Erythroblast (primary cell): ENCODE data around the gene CCL19.

ENCODE experiments used
- GATA1 ChIP-seq: IDR thresholded peaks from 2 replicates; pipeline ENCODE4 v1.6.1; 2011; ENCODE audit warnings: low read depth, mild to moderate bottlenecking, control low read depth, low read length, moderate library complexity
- POLR2A ChIP-seq: IDR thresholded peaks from 2 replicates; pipeline ENCODE4 v1.6.1; 2011; ENCODE audit warnings: mild to moderate bottlenecking, low read length

DNA sequence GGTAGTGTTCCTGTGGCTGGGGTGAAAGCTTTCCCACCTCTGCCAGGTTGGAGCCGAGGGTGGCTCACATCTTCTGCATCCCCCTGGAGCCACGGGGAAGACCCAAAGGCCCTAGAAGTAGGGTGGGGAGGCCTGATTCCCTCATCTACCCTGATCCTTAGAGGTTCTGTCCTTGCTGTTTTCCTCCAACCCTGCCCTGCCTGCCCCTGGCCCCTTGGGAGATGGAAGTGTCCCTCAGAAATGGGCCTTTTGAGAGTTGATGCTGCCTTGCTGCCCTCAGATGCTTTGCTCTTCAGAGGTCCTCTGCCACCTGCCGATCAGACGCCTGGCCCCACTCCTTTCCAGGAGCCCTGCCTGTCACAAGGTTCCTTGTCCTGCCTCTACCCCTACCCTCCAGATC, 6.3 kb downstream of the CCL19 start:
- TF ChIP-seq POLR2A (no peak), GATA1 (no peak)
